GM19463 (cell line): ENCODE data around the gene NEK5.
A peak's percentile ranks its signal among the peaks of the same experiment; 100 is the strongest.
"Not testable (repeated sequence)": the region's sequence is repeated elsewhere in the genome, so short reads cannot be mapped to it uniquely, and the experiment has no call there.

Experiments used
- ATAC-seq: cut with Tn5 transposase; IDR thresholded peaks from one replicate; pipeline ENCODE4 v1.9.1; 2021; ENCODE audit warnings: mild to moderate bottlenecking, moderate library complexity; ENCODE audit not compliant: unreplicated experiment

Gene NEK5, protein sequence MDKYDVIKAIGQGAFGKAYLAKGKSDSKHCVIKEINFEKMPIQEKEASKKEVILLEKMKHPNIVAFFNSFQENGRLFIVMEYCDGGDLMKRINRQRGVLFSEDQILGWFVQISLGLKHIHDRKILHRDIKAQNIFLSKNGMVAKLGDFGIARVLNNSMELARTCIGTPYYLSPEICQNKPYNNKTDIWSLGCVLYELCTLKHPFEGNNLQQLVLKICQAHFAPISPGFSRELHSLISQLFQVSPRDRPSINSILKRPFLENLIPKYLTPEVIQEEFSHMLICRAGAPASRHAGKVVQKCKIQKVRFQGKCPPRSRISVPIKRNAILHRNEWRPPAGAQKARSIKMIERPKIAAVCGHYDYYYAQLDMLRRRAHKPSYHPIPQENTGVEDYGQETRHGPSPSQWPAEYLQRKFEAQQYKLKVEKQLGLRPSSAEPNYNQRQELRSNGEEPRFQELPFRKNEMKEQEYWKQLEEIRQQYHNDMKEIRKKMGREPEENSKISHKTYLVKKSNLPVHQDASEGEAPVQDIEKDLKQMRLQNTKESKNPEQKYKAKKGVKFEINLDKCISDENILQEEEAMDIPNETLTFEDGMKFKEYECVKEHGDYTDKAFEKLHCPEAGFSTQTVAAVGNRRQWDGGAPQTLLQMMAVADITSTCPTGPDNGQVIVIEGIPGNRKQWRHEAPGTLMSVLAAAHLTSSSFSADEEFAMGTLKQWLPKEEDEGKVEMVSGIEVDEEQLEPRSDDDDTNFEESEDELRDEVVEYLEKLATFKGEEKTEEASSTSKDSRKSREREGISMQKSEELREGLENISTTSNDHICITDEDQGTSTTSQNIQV

DNA sequence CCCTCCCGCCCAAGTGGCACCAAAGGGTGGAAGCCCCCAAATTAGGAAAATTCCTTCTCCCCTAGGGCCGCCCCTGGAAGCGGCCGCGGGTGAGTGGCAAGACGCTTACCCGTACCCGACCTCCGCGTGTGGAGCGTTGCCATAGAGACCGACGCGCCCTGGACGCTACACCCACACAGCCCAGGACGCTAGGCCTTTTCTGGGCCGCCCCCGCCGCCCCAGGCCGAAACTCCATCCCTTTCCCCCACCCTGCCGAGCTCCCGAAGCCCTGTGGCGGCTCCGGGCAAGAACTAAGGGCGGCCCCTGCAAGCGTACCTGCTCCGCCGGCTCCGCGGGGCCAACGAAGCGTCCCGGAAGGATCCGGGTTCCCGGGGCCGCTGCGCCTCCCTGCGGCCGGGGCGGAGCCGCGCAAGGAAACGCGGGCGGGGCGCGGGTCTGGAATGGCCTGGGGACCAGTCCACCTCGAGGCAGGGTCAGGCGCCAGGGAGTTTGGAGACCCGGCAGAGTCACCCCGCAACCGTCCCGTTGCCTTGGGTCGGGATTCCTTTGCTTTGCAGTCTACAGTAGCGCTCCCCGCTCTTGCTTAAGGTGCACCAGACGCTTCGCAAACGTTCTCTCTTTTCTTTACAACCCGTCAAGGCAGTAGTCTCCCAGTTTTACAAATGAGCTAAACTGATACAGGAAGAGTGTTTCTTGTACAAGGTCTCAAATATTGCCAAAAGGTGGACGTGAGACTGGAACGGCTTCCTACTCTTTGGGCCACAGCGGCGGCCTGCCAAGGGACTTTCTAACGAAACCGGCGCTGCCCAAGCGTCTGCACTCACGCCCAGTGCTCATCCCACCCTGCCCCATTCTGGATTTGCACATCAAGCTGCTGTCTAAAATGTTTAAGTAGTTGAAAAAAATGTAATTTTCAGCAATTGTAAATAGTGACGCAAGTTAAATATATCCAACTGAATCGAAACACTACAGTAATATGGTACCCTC is at the start of gene NEK5:
Gene NEK5, minus strand, starts transcription at position 360 of the 987 bp plus-strand sequence. CDS start 1,591 bp downstream, outside the sequence.
- ATAC-seq: peak; percentile 70

DNA sequence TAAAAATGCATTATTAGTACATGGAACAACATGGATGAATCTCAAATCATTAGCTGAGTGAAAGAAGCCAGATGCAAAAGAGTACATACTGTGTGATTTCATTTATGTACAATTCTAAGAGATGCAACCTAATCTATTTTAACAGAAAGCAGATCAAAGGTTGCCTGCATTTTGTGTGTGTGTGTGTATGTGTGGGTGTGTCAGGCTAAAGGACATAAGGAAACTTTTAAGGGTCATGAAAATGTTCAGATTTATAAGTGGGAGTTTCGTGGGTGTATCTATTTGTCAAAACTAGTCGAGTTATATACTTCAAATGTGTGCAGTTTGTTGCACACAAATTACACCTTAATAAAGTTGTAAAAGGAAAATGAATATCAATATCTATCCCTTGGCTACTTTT is 48.4 kb upstream of the NEK5 start:
- no peak for ATAC-seq

DNA sequence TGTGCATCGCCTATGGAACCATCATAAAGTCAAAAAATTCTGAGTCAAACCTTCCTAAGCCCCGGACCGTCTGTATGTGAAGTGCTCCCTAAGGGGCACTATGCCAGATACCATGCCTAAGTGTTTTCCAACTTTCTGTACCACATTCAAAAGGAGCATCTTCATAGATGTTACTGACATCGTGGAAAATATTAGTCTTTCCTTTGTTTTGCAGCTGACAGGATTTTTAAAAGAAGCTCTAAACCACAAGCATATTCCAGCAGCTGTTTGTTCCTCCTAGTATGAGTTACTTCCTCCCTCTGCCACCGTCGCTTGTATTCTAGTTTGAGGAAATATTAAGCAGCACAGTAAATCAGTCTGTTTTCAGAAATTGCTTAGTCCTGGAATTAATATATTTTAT is 45.1 kb upstream of the NEK5 start:
- not testable (repeated sequence) for ATAC-seq

DNA sequence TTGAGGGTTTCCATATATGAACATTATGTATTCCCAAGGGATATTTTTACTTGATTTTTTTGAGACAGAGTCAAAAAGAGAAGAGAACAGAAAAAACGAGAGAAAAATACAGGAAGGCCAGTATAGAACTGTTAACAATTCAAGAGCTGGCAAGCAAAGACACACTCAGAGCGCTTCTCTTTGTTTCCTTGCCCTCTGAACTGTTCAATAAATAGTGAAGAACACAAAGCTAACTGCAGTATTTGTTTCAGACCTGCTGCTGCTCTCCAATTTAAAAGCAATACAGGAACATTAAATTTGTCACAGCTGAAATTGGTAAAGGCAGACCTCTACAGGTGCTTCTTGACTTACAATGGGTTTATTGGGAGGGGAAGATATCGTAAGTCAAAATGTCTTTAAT is 44.5 kb upstream of the NEK5 start:
- ATAC-seq: no peak

DNA sequence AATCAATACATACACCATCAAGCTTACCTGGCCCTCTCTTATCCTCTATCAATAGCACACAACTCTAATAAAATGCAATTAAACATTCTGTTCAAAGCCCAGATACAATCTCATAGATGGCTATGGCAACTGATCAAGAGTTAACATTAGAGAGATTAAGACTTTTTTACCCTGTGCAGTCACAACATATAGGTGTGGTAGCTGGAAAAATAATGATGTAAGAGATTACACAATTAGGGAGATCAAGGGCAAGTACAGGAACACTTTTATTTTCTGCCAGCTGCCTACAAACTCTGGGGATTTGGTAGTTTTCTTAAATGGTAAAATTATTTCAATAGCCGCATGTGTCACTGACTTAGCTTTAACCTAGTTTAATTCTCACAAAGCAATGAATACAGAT is 42.8 kb upstream of the NEK5 start:
- not testable (repeated sequence) for ATAC-seq

DNA sequence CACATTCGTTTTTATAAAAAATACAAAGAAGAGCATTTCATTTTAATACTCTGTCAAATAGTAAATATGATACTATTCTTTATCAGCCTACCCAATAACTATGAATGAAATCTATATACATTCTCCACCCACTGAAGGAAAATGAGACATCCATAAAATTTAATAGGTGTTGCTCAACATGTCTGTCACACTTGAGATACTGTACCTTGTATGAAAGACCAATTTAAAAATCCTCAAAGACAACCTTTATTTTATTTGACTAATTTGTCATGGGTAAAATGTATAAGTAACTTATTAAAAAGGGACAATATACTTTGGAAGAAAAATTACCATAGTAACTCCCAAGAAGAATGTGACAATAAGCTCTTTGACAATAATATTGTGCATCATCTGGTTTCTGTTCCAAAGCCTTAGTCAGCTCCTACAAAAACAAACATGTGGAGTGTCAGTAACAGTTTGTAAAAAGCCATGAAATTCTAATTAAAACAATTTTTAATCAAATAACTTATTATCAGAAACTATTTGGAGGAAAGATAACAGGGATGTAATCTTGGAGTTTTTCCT is 42.0 kb upstream of the NEK5 start:
- not testable (repeated sequence) for ATAC-seq

DNA sequence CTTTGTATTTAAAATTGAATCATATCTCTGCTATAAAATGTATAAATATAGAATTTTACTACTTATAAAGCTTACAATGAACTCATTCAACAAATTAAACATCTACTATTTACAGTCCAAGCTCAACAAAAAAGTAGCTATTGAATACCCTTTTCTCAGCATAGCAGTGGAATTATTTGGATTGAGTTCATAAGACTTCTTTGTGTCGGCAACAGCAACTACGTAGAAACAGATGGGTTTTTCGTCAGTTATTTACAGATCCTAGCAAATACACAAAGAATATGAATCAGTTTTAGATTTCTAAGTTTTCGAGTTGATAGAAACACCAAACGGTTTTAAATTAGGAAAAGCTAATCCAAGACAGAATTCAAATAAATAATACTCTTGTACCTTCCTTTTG is 41.0 kb upstream of the NEK5 start:
- ATAC-seq: no peak

DNA sequence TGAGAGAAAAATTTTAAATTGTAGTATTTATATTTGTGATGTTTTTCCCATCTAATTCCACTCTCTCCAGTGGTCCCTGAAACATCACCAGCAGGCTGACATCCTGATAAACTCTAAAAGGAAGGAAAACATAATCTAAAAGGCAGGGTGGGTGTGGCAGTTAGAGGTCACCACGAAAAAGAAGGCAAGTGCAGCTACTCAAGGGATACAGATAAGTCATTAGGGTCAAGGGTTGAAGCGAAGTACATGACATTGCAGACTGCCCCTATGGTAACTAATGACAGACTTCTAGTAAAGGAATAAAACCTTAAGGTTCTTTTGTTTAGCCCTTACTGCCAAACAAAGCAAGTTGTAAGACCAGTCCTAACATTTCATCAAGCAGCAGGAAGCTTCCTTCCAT is 36.5 kb upstream of the NEK5 start:
- no peak for ATAC-seq

DNA sequence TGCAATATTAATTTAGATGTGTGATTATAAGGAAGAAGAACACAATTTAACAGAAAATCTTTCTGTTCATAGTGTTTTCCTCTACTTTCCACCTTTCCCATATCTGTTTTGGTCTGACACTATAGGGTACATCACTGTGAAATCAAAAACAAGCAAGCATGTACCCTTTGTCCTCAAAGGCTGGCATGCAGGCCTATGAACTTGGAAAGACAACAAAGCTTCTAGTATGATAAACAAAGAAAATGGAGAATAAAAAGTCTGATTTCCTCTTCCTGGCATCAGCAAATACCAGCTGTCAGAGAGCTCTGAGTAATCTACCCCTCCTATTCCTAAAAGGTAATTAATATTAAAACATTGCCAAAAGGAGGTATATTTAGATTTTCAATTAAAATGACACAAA is 36.1 kb upstream of the NEK5 start:
- no peak for ATAC-seq

DNA sequence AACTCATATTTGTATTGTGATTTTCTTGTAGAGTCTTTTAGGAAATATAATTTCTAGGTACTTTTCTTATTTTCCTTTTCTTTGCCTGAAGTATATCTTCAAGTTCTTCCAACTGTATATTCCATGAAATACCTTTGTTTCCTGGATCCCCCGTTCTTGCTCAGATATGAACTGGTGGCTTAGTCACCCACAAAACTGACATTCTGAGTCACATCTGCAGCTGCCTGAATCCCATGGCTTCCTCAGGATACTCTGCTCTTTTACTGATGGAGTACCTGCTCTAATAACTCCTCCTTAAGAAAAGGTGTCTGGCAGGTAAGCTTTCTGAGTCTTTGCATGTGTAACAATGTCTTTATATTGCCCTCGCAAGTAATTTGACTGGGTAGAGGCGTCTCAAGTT is 35.0 kb upstream of the NEK5 start:
- ATAC-seq: not testable (repeated sequence)

DNA sequence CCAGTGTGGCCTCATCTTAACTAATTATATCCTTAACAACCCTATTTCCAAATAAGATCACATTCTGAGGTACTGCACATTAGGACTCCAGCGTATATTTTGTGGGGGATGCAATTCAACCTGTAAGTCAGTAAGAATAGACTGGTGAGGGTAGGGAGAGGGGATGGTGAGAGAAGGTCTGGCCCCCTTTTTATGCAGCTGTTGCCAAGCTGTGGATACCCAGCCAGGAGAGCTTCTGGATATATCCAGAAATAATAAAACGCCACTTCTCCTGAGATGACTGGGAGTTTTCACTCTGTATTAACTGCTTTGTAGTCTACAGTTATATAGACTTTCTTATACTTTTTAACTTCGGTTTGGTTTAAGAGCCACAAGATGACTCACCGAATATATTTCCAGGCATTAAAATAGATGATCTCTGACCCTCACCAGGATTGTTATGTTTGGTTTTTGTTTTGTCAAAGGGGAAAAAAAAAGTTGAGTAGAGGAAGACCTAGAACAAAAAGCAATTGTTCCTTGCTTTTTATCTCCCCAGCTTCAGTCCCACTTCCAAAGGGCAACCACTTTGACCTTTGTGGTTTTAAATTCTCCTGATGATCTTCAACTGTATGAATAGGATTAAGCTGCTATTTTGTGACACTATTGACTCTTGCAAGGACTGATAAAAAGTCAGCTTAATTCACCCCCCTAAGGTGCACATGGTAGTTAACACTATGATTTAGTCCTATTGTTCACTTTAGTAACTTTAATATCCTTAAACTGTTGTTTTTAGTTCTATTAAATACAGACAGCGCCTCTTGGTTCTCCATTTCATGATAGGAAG is 33.6 kb upstream of the NEK5 start:
- no peak for ATAC-seq

DNA sequence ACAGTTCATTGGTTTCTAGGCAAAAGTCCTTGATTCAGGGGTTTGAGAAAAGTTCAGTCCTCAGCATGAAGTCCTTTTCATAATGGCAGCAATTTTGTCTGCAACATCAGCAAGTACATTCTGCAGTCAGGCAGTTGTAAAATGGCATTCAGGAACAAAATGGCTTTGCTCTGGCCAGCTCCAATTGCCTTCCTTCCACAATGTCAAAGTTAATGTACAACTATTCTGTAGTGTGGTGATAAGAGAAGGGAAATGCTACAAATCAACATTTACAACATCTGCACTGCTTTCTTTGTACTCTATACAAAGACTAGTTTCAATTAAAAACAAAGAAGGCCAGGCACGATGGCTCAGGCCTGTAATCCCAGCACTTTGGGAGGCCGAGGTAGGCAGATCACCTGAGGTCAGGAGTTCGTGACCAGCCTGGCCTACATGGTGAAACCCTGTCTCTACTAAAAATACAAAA is 32.3 kb upstream of the NEK5 start:
- no peak for ATAC-seq

DNA sequence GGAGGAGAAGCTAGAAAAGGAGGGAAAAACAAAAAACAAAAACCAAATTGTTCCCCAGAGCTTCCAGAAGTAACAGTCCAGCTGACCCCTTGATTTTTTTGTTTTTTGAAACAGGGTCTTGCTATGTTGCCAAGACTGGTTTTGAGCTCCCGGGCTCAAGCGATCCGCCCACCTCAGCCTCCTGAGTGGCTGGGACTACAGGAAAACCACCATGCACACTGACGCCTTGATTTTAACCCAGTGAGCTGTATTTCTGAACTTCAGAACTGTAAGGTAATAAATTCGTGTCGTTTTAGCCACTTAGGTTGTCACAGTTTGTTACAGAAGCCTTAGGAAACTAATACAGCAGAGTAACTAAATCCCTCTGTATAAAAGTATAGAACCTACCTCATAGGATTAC is 31.6 kb upstream of the NEK5 start:
- ATAC-seq: no peak

DNA sequence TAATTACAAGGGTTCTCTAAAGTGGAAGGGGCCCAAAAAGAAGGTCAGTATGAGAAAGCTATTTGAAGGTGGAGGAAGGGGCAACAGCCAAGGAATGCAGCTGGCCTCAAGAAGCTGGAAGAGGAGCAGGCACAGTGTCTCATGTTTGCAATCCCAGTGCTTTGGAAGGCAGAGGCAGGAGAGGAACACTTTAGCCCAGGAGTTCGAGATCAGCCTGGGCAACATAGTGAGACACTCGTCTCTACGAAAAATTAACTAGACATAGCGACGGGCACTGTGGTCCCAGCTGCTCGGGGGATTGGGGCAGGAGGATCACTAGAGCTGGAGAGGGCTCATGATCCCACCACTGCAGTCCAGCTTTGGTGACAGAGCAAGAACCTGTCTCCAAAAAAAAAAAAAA is 31.2 kb upstream of the NEK5 start:
- ATAC-seq: no peak

DNA sequence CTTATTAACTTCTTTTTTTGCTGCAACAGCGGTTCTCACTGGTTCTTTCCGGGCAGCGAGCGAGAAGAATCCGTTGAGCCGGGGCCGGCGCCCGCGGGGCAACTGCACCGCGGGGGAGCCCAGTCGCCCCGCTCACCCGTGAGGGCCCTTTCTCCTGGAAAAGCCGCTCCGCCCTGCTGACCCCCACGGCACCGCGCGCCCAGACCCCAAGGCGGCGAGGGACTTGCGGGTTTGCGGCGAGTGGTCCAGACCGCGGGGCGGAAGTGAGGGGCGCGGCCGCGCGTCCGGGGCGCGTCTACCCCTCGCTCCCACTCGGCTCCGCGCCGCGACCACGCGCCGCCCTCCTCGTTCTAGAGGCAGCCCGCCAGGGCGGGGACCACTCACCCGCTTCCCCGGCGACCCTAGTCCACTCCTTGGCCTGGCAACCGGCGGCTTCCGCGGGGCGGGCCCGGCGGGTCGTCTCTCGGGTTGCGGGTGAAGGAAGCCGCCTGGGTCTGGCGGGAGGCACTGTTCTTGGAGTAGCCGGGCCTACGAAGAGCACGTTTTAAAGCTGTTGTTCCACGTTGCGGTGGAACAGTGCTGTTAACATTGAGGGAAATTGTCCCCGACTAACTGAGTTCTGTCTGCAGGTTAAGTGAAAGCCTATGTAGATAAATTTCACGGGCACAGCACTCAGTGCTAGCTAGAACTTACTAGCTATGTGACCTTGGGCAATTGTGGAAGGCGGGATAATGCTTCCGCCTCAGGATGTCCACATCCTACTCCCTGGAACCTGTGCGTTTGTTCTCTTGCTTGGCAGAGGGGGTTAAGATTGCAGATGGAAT is 30.5 kb upstream of the NEK5 start, which contains the start of gene NEK3:
Gene NEK3, minus strand, starts transcription at position 439 of the 824 bp plus-strand sequence. CDS start 3,406 bp downstream, outside the sequence.
- peak; percentile 83 for ATAC-seq

DNA sequence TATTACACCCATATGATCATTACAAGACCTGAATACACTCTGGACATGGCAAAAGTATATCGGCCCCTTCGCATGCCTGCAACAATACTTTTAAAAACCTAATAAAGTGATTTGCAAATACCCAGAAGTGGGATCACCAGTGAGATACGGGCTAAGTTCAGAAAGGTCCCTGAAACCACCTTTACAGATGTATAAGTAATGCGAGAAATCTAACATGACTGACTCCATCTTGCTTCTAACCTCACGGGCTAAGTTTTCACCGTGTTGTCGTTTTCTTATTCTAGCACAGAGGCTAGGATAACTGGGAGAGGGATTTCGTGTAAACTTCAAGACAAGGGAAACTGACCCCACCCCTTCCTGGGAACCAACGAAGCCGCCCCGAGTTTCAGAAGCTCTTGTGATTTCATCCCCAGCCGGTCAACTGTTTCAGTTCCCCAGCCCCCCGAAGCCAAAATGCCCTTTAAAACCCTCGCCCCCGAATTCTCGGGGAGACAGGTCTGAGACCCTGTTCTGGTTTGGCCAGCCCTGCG is 29.8 kb upstream of the NEK5 start:
- peak; percentile 17 for ATAC-seq

DNA sequence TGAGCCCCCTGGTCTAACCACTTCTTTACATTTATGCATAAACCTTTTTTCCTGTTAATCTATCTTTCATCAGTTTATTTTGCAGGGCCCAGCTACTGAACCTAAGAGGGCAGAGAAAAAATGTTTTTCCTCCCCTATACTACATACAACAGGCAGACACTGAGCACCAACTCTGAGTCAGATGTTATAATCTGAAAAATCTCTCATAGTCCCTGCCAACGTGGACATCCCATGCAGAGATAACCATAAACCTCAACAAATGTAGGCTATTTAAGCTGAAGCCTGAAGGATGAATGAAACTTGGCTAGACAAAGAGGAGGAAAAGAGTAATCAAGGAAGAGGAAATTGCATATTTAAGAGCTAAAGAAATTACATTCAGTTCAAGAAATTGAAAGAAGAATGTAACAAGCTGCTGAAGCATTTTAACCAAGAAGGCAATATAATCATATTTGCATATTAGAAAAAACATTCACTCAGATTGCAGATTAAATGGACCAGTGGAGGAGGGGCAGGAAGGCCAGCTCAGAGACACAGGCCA is 27.9 kb upstream of the NEK5 start:
- ATAC-seq: no peak

DNA sequence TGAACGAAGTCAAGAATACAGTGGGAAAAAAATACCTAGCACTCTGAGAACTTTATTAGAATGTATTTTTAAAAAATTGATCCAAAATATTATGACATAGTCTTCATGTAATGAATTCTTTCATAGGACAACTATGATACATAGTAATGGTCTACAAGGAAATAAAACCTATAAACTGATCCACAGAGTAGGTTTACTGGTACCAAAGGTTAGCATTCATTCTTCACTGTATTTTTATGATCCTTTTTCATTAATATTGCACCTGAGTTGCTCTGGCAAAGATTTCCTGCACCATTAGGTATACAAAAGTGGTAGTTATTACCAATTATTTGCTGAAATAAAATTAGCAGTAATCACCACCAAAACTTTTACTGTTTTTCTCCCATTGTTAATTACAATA is 26.3 kb upstream of the NEK5 start:
- ATAC-seq: no peak
